ENCODE results near the gene DDX46. TPM values are rescaled to one million over a fixed set of nuclear protein-coding genes. Genes with fewer than 3 reads are reported as not detected.
"Not testable (repeated sequence)": the region's sequence is repeated elsewhere in the genome, so short reads cannot be mapped to it uniquely, and the experiment has no call there.

DDX46 gene
- total RNA-seq, 1 experiment from 2014 or later: 48.7 TPM

DNA sequence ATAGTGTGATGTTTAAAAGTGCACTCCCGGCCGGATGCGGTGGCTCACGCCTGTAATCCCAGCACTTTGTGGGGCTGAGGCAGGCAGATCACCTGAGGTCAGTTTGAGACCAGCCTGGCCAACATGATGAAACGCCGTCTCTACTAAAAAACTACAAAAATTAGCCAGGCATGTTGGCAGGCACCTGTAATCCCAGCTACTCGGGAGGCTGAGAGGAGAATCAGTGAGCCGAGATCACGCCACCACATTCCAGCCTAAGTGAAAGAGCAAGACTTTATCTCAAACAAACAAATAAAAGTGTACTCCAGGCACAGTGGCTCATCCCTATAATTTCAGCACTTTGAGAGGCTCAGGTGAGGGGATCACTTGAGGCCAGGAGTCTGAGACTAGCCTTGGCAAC, 79.8 kb downstream of the DDX46 start:
- DNase-seq (ENCODE audit: low read depth in 1 of 2, low spot score in 2 of 2); H3K9me3 ChIP-seq (replicated peaks); H3K4me3 ChIP-seq; H3K27ac ChIP-seq; H3K27me3 ChIP-seq (replicated peaks): not testable (repeated sequence)
- Histone ChIP-seq H3K36me3 (peaks cover 65% of the 10 kb centered on the region), H3K4me1 (replicated peaks) (peaks cover 24% of the 10 kb centered on the region)

DNA sequence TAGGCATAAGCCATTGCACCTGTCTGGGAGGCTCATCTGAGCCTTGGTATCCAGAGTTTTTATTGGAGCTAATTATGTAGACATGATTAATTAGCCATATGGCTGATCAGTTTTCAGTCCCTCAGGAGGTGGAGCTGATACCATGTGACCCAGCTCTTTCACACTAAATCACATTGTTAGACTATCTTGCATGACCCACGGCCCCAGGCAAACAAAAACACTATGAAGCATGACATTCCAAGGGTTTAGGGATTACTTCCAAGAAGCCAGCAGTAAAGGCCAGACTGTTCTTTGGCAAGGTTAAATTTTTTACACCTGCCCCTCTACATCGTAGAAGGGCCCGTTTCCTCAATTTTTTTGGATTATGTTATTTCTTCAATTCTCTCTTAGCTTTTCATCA, 82.2 kb downstream of the DDX46 start:
- Histone ChIP-seq H3K4me1 (replicated peaks) (peaks cover 20% of the 10 kb centered on the region), H3K36me3 (peaks cover 47% of the 10 kb centered on the region), H3K4me3 (no peak overlapping the region), H3K27me3 (replicated peaks) (no peaks in the 10 kb centered on the region), H3K27ac (no peak overlapping the region), H3K9me3 (replicated peaks) (no peaks in the 10 kb centered on the region)
- DNase-seq (ENCODE audit: low read depth in 1 of 2, low spot score in 2 of 2): no peak

- peaks cover 31% of the 10 kb centered on the region for H3K4me1 ChIP-seq (replicated peaks)
- no peak overlapping the region for H3K4me3 ChIP-seq
- no peaks in the 10 kb centered on the region for H3K9me3 ChIP-seq (replicated peaks)
- H3K27ac ChIP-seq: no peak overlapping the region
- no peak for DNase-seq (ENCODE audit: low read depth in 1 of 2, low spot score in 2 of 2)
- H3K27me3 ChIP-seq (replicated peaks): no peaks in the 10 kb centered on the region
- peaks cover 45% of the 10 kb centered on the region for H3K36me3 ChIP-seq
Observed at GRCh38 chr5:134844252-134844651, 85.7 kb downstream of the DDX46 start.

DNA sequence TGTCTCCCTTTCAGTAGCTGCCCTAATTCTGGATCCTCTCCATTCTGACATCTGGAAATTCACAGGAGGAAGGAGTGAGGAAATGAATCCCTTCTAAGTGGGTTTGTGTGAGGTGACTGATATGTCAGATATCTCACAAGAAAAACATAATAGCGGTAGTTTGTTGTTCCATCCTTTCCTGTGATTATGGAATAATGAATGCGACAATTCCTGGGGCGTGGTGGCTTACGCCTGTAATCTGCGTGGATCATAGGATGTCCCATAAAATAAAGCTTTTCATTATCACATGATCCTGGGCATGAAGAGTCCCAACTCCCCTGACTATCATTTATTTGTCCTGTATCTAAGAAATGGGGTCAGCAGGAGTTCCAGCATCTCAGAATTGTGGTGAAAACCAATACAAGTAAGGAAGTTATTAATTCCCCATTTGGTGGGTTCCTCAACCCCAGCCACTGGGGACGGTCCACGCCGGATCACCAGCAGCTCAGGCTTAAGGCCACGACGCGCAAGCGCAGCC, 86.8 kb downstream of the DDX46 start:
- DNase-seq (ENCODE audit: low read depth in 1 of 2, low spot score in 2 of 2): no peak
- H3K36me3 ChIP-seq: peaks cover 44% of the 10 kb centered on the region
- H3K4me3 ChIP-seq: peak overlapping the region; percentile 77
- peaks cover 38% of the 10 kb centered on the region for H3K4me1 ChIP-seq (replicated peaks)
- H3K27ac ChIP-seq: peak overlapping the region; percentile 64
- no peaks in the 10 kb centered on the region for H3K27me3 ChIP-seq (replicated peaks)
- no peaks in the 10 kb centered on the region for H3K9me3 ChIP-seq (replicated peaks)

DNA sequence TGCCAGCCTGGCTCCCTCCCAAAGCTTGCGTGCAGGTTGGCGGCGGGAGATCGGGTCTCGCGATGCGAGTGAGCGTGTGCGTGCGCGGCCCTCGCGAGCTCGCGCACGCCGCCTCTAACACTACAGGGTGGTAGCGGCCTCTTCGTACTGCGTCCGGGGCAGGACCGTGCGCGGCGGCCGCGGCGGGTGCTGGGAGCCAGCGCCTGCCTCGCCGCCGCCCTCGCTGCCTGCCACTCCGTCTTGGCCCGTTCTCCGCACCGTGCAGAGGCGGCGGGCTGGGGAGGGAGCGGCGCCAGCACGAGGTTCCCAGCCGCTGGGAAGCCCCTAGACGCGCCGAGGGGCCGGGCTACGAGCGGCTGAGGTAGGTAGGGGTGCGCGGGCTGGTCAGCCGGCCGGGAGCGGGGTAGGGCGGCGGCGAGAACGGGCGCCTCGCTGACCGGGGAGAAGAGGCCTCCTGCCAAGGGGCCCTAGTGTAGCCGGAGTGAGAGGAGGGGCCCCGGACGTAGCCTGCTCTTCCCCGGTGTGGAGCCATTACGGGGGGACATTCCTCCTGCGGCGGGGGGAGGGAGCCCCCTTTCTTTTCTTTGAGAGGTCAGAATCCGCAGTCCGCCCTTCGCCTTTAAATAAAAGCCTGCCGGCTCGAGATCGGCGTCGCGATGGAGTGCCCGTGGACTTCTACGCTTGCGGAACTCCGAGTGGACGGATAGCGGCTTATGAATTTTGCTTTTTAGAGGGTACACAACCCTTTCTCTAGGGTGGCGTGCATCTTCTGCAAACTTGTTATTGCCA, 87.5 kb downstream of the DDX46 start, which contains the start of gene C5orf24:
TSS of gene C5orf24 (plus strand) at position 117 of the 789 bp plus-strand sequence. CDS start 8,933 bp downstream, outside the sequence.
- peaks cover 43% of the 10 kb centered on the region for H3K4me1 ChIP-seq (replicated peaks)
- DNase-seq (ENCODE audit: low read depth in 1 of 2, low spot score in 2 of 2): peak; percentile 97
- H3K27me3 ChIP-seq (replicated peaks): no peaks in the 10 kb centered on the region
- peak within 1 kb of the TSS; percentile 64 for H3K27ac ChIP-seq
- peaks cover 44% of the 10 kb centered on the region for H3K36me3 ChIP-seq
- no peaks in the 10 kb centered on the region for H3K9me3 ChIP-seq (replicated peaks)
- peak within 1 kb of the TSS; percentile 77 for H3K4me3 ChIP-seq

- Histone ChIP-seq H3K27me3 (replicated peaks) (no peaks in the 10 kb centered on the region), H3K4me3 (peak overlapping the region; percentile 77), H3K4me1 (replicated peaks) (peaks cover 49% of the 10 kb centered on the region), H3K9me3 (replicated peaks) (no peaks in the 10 kb centered on the region), H3K27ac (peak overlapping the region; percentile 64), H3K36me3 (peaks cover 47% of the 10 kb centered on the region)
- DNase-seq (ENCODE audit: low read depth in 1 of 2, low spot score in 2 of 2): no peak
Observed at GRCh38 chr5:134846641-134846960, 88.0 kb downstream of the DDX46 start.

DNA sequence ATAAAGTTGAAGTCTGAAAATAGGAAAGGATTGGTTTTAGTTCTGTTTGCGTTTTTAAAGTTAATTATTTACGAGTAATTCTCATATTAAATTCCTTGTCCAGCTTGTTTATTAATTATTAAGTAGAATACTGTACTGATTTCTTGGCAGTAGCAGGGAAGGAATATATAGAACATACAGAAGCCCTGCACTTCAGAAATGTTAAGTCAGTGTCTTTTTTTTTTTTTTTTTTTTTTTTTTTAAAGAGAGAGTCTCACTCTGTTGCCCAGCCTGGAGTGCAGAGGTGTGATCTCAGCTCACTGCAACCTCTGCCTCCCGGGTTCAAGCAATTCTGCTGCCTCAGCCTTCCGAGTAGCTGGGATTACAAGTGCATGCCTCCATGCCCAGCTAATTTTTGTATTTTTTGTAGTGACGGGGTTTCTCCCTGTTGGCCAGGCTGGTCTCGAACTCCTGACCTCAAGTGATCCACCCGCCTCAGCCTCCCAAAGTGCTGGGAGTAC, 90.9 kb downstream of the DDX46 start:
- not testable (repeated sequence) for H3K27me3 ChIP-seq (replicated peaks); H3K4me3 ChIP-seq; H3K9me3 ChIP-seq (replicated peaks); DNase-seq (ENCODE audit: low read depth in 1 of 2, low spot score in 2 of 2); H3K27ac ChIP-seq
- H3K4me1 ChIP-seq (replicated peaks): peaks cover 40% of the 10 kb centered on the region
- H3K36me3 ChIP-seq: peaks cover 67% of the 10 kb centered on the region

- H3K4me1 ChIP-seq (replicated peaks): peaks cover 30% of the 10 kb centered on the region
- no peak overlapping the region for H3K4me3 ChIP-seq
- peak; percentile 56 to 71 for DNase-seq (ENCODE audit: low read depth in 1 of 2, low spot score in 2 of 2)
- H3K9me3 ChIP-seq (replicated peaks): no peaks in the 10 kb centered on the region
- H3K27ac ChIP-seq: no peak overlapping the region
- peaks cover 78% of the 10 kb centered on the region for H3K36me3 ChIP-seq
- no peaks in the 10 kb centered on the region for H3K27me3 ChIP-seq (replicated peaks)
Observed at GRCh38 chr5:134851307-134851923, 92.8 kb downstream of the DDX46 start.

DNA sequence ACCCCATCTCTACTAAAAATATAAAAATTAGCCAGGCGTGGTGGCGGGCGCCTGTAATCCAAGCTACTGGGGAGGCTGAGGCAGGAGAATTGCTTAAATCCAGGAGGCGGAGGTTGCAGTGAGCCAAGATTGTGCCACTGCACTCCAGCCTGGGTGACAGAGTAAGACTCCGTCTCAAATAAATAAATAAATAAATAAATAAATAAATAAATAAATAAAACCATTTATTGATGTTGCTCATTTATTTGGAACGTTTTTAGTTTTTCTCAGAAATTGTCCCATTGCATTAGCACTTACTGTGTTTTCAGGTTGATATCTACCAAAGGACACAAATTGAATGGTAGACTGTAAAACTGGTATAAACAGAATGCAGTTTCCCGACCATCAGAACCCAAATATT, 97.9 kb downstream of the DDX46 start:
- not testable (repeated sequence) for H3K27me3 ChIP-seq (replicated peaks); H3K9me3 ChIP-seq (replicated peaks); H3K4me3 ChIP-seq; H3K4me1 ChIP-seq (replicated peaks); DNase-seq (ENCODE audit: low read depth in 1 of 2, low spot score in 2 of 2); H3K27ac ChIP-seq
- H3K36me3 ChIP-seq: peaks cover 92% of the 10 kb centered on the region

DNA sequence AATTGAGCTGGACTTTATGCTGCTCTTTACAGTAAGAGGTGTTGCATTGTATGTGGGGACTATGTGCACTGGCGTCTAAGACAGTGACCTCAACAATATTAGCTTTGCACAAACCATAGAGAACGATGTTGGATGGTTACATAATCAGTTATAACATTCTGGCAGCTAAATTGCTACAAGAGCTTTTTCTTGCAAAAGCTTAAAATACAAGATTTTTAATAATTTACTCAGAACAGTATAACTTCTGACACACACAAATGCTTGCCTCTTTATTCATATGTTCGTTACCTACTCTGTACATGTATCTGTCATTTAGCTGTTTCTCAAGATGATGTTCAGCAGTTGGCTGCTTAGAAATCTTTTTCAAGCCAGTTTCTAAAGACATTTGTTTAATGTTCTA, 98.8 kb downstream of the DDX46 start:
- no peaks in the 10 kb centered on the region for H3K4me1 ChIP-seq (replicated peaks)
- H3K4me3 ChIP-seq: no peak overlapping the region
- H3K27ac ChIP-seq: no peak overlapping the region
- H3K36me3 ChIP-seq: peaks cover 87% of the 10 kb centered on the region
- no peak for DNase-seq (ENCODE audit: low read depth in 1 of 2, low spot score in 2 of 2)
- H3K9me3 ChIP-seq (replicated peaks): no peaks in the 10 kb centered on the region
- no peaks in the 10 kb centered on the region for H3K27me3 ChIP-seq (replicated peaks)

DNA sequence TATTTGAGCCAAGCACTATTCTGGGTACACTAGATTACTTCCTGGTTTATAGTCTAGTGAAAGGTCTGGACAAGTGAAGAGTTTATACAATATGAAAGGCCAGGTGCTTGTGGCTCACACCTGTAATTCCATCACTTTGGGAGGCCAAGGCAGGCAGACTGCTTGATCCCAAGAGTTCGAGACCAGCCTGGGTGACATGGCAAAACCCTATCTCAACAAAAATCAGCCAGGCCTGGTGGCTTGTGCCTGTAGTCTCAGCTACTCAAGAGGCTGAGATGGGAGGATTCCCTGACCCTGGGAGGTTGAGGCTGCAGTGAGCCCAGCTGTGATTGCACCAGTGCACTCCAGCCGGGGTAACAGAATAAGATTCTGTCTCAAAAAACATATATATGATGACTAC, 106.1 kb downstream of the DDX46 start:
- H3K4me3 ChIP-seq: no peak overlapping the region
- no peaks in the 10 kb centered on the region for H3K4me1 ChIP-seq (replicated peaks)
- H3K27me3 ChIP-seq (replicated peaks): no peaks in the 10 kb centered on the region
- no peaks in the 10 kb centered on the region for H3K9me3 ChIP-seq (replicated peaks)
- peaks cover 26% of the 10 kb centered on the region for H3K36me3 ChIP-seq
- no peak overlapping the region for H3K27ac ChIP-seq
- DNase-seq (ENCODE audit: low read depth in 1 of 2, low spot score in 2 of 2): peak in 1 of 2 experiments; percentile 35

DNA sequence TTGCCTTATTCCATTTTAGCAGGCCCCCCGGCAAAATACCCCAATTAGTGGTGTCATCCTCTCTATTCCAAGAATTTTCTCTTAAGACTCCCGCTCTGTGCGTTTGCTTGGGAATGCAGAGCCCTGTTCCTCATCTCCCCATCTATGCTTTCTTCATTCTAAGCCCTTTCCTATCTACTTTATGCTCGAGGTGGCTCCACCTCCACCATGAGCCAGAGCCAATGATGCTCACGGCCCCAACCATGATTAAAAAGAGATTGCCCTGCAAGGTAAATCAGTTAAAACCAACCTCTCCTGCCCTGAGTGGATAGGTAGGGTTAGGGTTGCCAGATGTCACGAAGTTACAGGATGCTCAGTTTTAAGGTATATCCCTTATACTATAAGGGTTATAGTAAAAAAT, 114.9 kb downstream of the DDX46 start:
- Histone ChIP-seq H3K27ac (peak overlapping the region; percentile 70), H3K4me1 (replicated peaks) (peaks cover 18% of the 10 kb centered on the region), H3K36me3 (peaks cover 4% of the 10 kb centered on the region), H3K27me3 (replicated peaks) (no peaks in the 10 kb centered on the region), H3K9me3 (replicated peaks) (no peaks in the 10 kb centered on the region), H3K4me3 (no peak overlapping the region; the same call in 1 of the 2 replicates)
- no peak for DNase-seq (ENCODE audit: low read depth in 1 of 2, low spot score in 2 of 2)

DNA sequence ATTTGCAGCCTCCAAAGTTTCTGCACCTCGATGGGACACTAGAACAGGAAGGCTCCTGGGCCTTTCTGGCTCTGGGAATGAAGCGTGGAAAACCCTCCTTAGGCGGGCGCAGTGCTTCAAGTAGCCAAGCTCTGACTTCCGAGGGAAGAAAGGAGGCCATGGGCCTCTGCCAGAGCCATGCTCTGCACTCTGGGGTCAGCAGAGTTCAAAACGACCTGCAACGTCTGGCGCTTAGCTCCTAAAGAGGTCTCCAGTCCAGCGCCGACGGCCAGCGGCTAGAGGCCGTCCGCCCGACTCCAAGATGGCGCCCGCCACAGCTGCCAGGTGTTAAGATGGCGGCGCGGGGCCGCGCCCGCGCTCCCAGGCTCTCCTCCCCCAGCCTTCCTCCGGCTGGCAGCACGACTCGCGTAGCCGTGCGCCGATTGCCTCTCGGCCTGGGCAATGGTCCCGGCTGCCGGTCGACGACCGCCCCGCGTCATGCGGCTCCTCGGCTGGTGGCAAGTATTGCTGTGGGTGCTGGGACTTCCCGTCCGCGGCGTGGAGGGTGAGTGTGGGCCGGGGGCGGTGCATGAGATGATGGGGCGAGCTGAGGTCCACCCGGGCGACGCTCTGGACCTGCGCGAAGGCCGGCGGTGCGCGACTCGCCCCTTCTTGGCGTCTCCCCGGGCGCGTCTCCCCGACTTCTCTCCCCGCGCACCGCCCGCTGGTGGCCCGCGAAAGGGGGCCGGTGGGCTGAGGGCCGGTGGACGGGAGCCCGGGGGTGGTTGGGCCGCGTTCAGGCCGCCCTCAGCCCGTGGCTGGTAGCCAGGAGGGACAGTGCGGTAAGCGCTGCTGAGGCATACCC, 115.6 kb downstream of the DDX46 start, which contains the start of gene TXNDC15:
TSS of gene TXNDC15 (plus strand) at position 385 of the 844 bp plus-strand sequence. CDS start at position 442, 57 bp downstream.
- peak within 1 kb of the TSS; percentile 79 for H3K4me3 ChIP-seq
- H3K27me3 ChIP-seq (replicated peaks): no peaks in the 10 kb centered on the region
- H3K36me3 ChIP-seq: peaks cover 4% of the 10 kb centered on the region
- DNase-seq (ENCODE audit: low read depth in 1 of 2, low spot score in 2 of 2): peak; percentile 91 to 93
- no peaks in the 10 kb centered on the region for H3K9me3 ChIP-seq (replicated peaks)
- peaks cover 18% of the 10 kb centered on the region for H3K4me1 ChIP-seq (replicated peaks)
- peak within 1 kb of the TSS; percentile 70 for H3K27ac ChIP-seq
